Measurements from ENCODE around the gene CNOT6. TPM values are rescaled to one million over a fixed set of nuclear protein-coding genes. Genes with fewer than 3 reads are reported as not detected.

CNOT6 gene
- total and polyA plus RNA-seq, 8 donors, result 4.7 to 38.2 (median 12.5) TPM

- H3K27ac ChIP-seq, result no peak overlapping the region
- DNase-seq, result no peak
- no peaks in the 10 kb centered on the region for H3K9me3 ChIP-seq
- peaks cover 7 to 18% (median 9%) of the 10 kb centered on the region in 4 donors for H3K4me1 ChIP-seq
- intact Hi-C loops (cut with DNase I; ENCODE audit: low total_unique reads), result no loop called here
- 85 to 95% (median 94%) methylated on average over 6 of the region's 6 CpGs for WGBS, 5 donors
- H3K27me3 ChIP-seq, result peaks cover 0 to 9% (median 0%) of the 10 kb centered on the region in 3 donors
- no peak for TF ChIP-seq CTCF (IDR thresholded peaks at IDR 0.05)
- no peak for TF ChIP-seq POLR2AphosphoS5 (IDR thresholded peaks at IDR 0.05)
- TF ChIP-seq EP300 (IDR thresholded peaks at IDR 0.05), result no peak
- TF ChIP-seq POLR2A (IDR thresholded peaks at IDR 0.05), result no peak
- no peaks in the 10 kb centered on the region for H3K36me3 ChIP-seq
- H3K4me3 ChIP-seq, result no peak overlapping the region
Measured at GRCh38 chr5:180599590-180599914, 105.4 kb downstream of the CNOT6 start.

- TF ChIP-seq POLR2A (IDR thresholded peaks at IDR 0.05) (no peak), CTCF (IDR thresholded peaks at IDR 0.05) (no peak), EP300 (IDR thresholded peaks at IDR 0.05) (no peak), POLR2AphosphoS5 (IDR thresholded peaks at IDR 0.05) (no peak)
- Histone ChIP-seq H3K27ac (no peak overlapping the region), H3K4me3 (no peak overlapping the region), H3K4me1 (peaks cover 7 to 18% (median 9%) of the 10 kb centered on the region in 4 donors), H3K36me3 (no peaks in the 10 kb centered on the region), H3K9me3 (no peaks in the 10 kb centered on the region), H3K27me3 (peaks cover 0 to 9% (median 0%) of the 10 kb centered on the region in 3 donors)
- WGBS, 5 donors, result 74 to 83% (median 80%) methylated on average over 13 to 16 of the region's 16 CpGs
- intact Hi-C loops (cut with DNase I; ENCODE audit: low total_unique reads), result no loop called here
- DNase-seq, result peak; percentile 1 to 10
Measured at GRCh38 chr5:180599981-180600553, 105.9 kb downstream of the CNOT6 start.

- DNase-seq, result peak; percentile 0 to 9
- Histone ChIP-seq H3K27ac (no peak overlapping the region), H3K9me3 (no peaks in the 10 kb centered on the region), H3K4me3 (no peak overlapping the region), H3K36me3 (no peaks in the 10 kb centered on the region), H3K27me3 (peaks cover 0 to 9% (median 0%) of the 10 kb centered on the region in 3 donors), H3K4me1 (peaks cover 2 to 13% (median 8%) of the 10 kb centered on the region in 4 donors)
- intact Hi-C loops (cut with DNase I; ENCODE audit: low total_unique reads), result no loop called here
- 82 to 91% (median 88%) methylated on average over 12 of the region's 12 CpGs for WGBS, 5 donors
- TF ChIP-seq POLR2A (IDR thresholded peaks at IDR 0.05), result no peak
- TF ChIP-seq CTCF (IDR thresholded peaks at IDR 0.05), result no peak
- no peak for TF ChIP-seq EP300 (IDR thresholded peaks at IDR 0.05)
- TF ChIP-seq POLR2AphosphoS5 (IDR thresholded peaks at IDR 0.05), result no peak
Measured at GRCh38 chr5:180600554-180601041, 106.4 kb downstream of the CNOT6 start.

GRCh38 chr5:180601591-180602480 lies 107.7 kb downstream of the CNOT6 start:
- H3K27ac ChIP-seq, result no peak overlapping the region
- intact Hi-C loops (cut with DNase I; ENCODE audit: low total_unique reads), result no loop called here
- no peak overlapping the region for H3K4me3 ChIP-seq
- no peak for DNase-seq
- 82 to 91% (median 88%) methylated on average over 27 to 36 of the region's 36 CpGs for WGBS, 5 donors
- H3K9me3 ChIP-seq, result no peaks in the 10 kb centered on the region
- TF ChIP-seq CTCF (IDR thresholded peaks at IDR 0.05), result no peak
- no peak for TF ChIP-seq POLR2AphosphoS5 (IDR thresholded peaks at IDR 0.05)
- no peaks in the 10 kb centered on the region for H3K36me3 ChIP-seq
- H3K4me1 ChIP-seq, result peaks cover 0 to under 1% (median 0%) of the 10 kb centered on the region in 4 donors
- H3K27me3 ChIP-seq, result peaks cover 0 to 9% (median 0%) of the 10 kb centered on the region in 3 donors

Measured in stomach (tissue), 9 donors.